Panc1 (cell line): ENCODE data around the gene FKBP14. TPM values are rescaled to one million over a fixed set of nuclear protein-coding genes. Genes with fewer than 3 reads are reported as not detected.

Source experiments
- ATAC-seq: fragments of 200-7000 bp; cut with Tn5 transposase; 2 replicates; pipeline ENCODE4 v1.9.1; 2020; ENCODE audit warnings: mild to moderate bottlenecking, moderate library complexity
- BruUV-seq: library from RNA; stranded (reverse); fragments of 400-500 nt; replicated peaks from 2 replicates; lab custom pipeline; 2021; lab: Mats Ljungman, UMichigan
- CTCF ChIA-PET: fragments of 300-600 bp; sonication (Branson Sonifier 250); formaldehyde crosslinking; loops from one replicate; lab custom pipeline; 2022; ENCODE audit warnings: antibody characterized with exemption; lab: Charles Lee
- POLR2A ChIA-PET: fragments of 300-600 bp; sonication (Branson Sonifier 250); formaldehyde crosslinking; loops from one replicate; lab custom pipeline; 2022; ENCODE audit warnings: antibody characterized with exemption; lab: Charles Lee
- DNase-seq: peaks from one replicate; pipeline ENCODE4 v3.0.0-alpha.2; 2010; ENCODE audit warnings: low read depth, low spot score
- H3K27ac ChIP-seq: 2 replicates; pipeline ENCODE4 v1.5.1; 2011; ENCODE audit warnings: mild to moderate bottlenecking, low read length, inconsistent platforms
- H3K27me3 ChIP-seq: fragments of 200-500 bp; sonication (Bioruptor generic); 2 replicates; pipeline ENCODE4 v1.6.0; 2014; ENCODE audit warnings: low read length, inconsistent platforms; ENCODE audit not compliant: control insufficient read depth, insufficient read depth
- H3K36me3 ChIP-seq: fragments of 200-500 bp; sonication (Bioruptor generic); 2 replicates; pipeline ENCODE4 v1.5.1; 2014; ENCODE audit warnings: inconsistent platforms, mild to moderate bottlenecking, low read length, moderate library complexity; ENCODE audit not compliant: control insufficient read depth, insufficient read depth
- H3K4me1 ChIP-seq: 2 replicates; pipeline ENCODE4 v1.5.1; 2011; ENCODE audit warnings: inconsistent platforms, mild to moderate bottlenecking, low read length, moderate library complexity; ENCODE audit not compliant: control insufficient read depth, insufficient read depth
- H3K4me3 ChIP-seq, 2 experiments: 2 replicates each; pipeline ENCODE4 v1.5.1; 2011 to 2012; ENCODE audit warnings: low read depth in 2 of 2, low read length in 2 of 2, mild to moderate bottlenecking in 2 of 2, inconsistent platforms in 1 of 2, moderate library complexity in 1 of 2
- H3K9me3 ChIP-seq: fragments of 200-500 bp; sonication (Bioruptor generic); 2 replicates; pipeline ENCODE4 v1.5.1; 2014; ENCODE audit warnings: low read depth, mild to moderate bottlenecking, inconsistent platforms, low read length, moderate library complexity; ENCODE audit not compliant: control insufficient read depth, insufficient read depth
- CTCF ChIP-seq: fragments of 450-650 bp; IDR thresholded peaks from 2 replicates; pipeline ENCODE4 v1.5.1; 2017; ENCODE audit warnings: mild to moderate bottlenecking
- POLR2AphosphoS5 ChIP-seq: IDR thresholded peaks from 2 replicates; pipeline ENCODE4 v1.6.1; 2012; ENCODE audit warnings: mild to moderate bottlenecking, low read depth, low read length, moderate library complexity
- REST ChIP-seq, 2 experiments: IDR thresholded peaks; 2 replicates each; pipeline ENCODE4 v1.6.1; 2011 to 2012; ENCODE audit warnings: low read depth in 2 of 2, control low read depth in 1 of 2, low read length in 1 of 2, mild to moderate bottlenecking in 1 of 2, moderate library complexity in 1 of 2; ENCODE audit not compliant: insufficient read depth in 1 of 2
- SIN3A ChIP-seq: IDR thresholded peaks from 2 replicates; pipeline ENCODE4 v1.6.1; 2012; ENCODE audit warnings: low read depth, mild to moderate bottlenecking, low read length, moderate library complexity, borderline replicate concordance; ENCODE audit not compliant: insufficient read depth
- TCF7L2 ChIP-seq: IDR thresholded peaks from 2 replicates; pipeline ENCODE4 v1.6.1; 2011; ENCODE audit warnings: mild to moderate bottlenecking, low read depth, low read length, inconsistent platforms
- in situ Hi-C: cut with HindIII; loops from 2 replicates; pipeline ENCODE4 v1.10.0; 2016; ENCODE audit warnings: low sequenced_read_pairs, low pct_unique_long_range_greater_than_20kb
- intact Hi-C: fragments of 100-400 bp; cut with micrococcal nuclease; formaldehyde crosslinking; loops from one replicate; pipeline ENCODE4 v1.10.0; 2022; ENCODE audit not compliant: unreplicated experiment
- total RNA-seq: library from RNA; stranded (reverse); gene quantifications from one replicate; pipeline ENCODE4 v1.2.1, GENCODE V29; 2021; ENCODE audit not compliant: unreplicated experiment

Gene FKBP14
- total RNA-seq, 1 experiment from 2014 or later, result 36.0 TPM

- H3K4me3 ChIP-seq, result no peak overlapping the region
- H3K4me1 ChIP-seq, result no peaks in the 10 kb centered on the region
- ChIA-PET POLR2A (no interaction called here), CTCF (no interaction called here)
- no peak overlapping the region for H3K27ac ChIP-seq
- DNase-seq (no peak), ATAC-seq (no peak)
- no peaks in the 10 kb centered on the region for H3K9me3 ChIP-seq
- H3K27me3 ChIP-seq, result no peaks in the 10 kb centered on the region
- H3K36me3 ChIP-seq, result peaks cover 5% of the 10 kb centered on the region
- in situ Hi-C loops, result no loop called here
- intact Hi-C loops, result no loop called here
- BruUV-seq, result no TSS peak
- TF ChIP-seq TCF7L2 (no peak), POLR2AphosphoS5 (no peak), SIN3A (no peak), REST (IDR thresholded peaks at IDR 0.05; ENCODE audit: insufficient read depth in 1 of 2, low read depth in 2 of 2, low read length in 1 of 2) (no peak), CTCF (no peak)
Measured at GRCh38 chr7:30066687-30067086, 40.2 kb upstream of the FKBP14 start.

GRCh38 chr7:30065746-30066145, 39.2 kb upstream of the FKBP14 start:
- in situ Hi-C loops, result no loop called here
- no peak for DNase-seq
- TF ChIP-seq REST (IDR thresholded peaks at IDR 0.05; ENCODE audit: insufficient read depth in 1 of 2, low read depth in 2 of 2, low read length in 1 of 2), result no peak
- no peak for TF ChIP-seq TCF7L2
- TF ChIP-seq SIN3A, result no peak
- no peaks in the 10 kb centered on the region for H3K9me3 ChIP-seq
- BruUV-seq, result no TSS peak
- CTCF ChIA-PET, result no interaction called here
- POLR2A ChIA-PET, result no interaction called here
- H3K36me3 ChIP-seq, result peaks cover 5% of the 10 kb centered on the region
- H3K27me3 ChIP-seq, result no peaks in the 10 kb centered on the region
- ATAC-seq, result no peak
- no peak overlapping the region for H3K27ac ChIP-seq
- no peaks in the 10 kb centered on the region for H3K4me1 ChIP-seq
- H3K4me3 ChIP-seq, result no peak overlapping the region
- intact Hi-C loops, result no loop called here
